Activated CD4-positive, CD25-positive, alpha-beta regulatory T cell (primary cell): ENCODE data around the gene HDAC9.

Source experiments
- DNase-seq, 4 experiments: peaks; one replicate each; lab custom pipeline; 2025; lab: John Stamatoyannopoulos, UW

Gene HDAC9

DNA sequence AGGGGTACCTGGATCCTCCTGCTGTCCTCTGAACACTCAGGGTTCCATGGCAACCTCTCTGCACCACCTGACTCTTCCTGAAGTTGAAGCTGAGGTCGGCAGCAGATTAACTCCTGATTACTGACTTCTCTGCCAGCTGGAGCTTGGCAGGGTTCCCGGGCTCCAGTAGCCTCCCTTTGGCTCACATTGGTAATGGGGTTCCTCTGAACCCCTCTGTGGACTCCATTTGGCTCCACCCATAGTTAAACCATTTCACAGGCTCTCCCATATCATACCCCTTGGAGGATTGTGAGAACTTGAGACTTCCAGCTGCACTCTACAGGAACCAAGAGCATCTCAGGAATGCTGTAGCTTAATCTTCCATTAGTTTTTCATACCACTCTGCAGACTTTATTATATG, 292.5 kb downstream of the HDAC9 start:
- no peak for DNase-seq

DNA sequence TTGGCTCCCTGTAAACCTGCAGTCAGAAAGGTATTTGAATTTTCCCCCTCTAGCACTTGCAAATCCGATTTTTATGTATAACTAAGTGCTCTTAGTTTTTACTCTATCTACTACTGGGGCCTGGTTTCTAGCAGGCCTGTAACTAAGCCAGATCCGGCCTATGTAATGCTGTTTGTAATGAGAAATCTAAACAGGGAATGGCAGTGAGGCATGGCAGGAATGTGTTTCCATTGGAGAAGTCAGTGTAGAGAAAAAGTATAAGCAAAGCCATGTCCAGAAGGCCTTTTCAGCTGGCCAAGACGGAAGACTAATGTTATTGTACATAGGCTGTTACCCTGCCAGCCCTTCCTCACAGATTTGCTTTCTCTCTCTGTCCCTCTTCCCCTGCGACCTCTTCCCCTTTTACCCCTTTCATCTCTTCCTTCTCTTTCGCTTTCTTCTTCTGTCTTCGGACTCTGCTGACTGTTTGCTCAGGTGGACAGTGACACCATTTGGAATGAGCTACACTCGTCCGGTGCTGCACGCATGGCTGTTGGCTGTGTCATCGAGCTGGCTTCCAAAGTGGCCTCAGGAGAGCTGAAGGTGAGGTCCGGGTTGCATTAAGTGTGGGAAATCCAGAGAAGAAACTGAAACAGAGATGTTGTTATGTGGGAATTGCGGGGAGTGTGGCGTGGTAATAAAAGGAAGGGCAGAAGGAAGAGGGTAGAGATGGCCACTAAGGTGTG, 297.5 kb downstream of the HDAC9 start:
- no peak for DNase-seq

DNA sequence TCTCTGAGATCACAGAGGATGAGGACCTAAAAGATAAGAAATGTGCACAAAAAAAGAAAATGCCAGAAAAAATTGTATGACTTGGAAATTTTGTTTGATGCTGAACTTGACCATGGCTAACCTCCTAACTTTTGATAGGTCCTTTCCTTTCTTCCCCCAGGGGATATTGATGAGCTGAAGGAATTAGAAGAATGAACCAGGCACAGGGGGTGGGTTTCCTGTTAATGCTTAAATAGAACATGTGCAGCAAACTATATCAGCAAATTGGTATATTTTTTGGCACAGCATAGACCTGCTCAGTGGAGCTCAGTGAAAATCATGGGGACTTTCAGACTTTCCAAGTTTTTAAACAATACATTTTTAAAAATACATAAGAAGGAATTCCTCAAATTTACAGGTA, 300.7 kb downstream of the HDAC9 start:
- no peak for DNase-seq

DNA sequence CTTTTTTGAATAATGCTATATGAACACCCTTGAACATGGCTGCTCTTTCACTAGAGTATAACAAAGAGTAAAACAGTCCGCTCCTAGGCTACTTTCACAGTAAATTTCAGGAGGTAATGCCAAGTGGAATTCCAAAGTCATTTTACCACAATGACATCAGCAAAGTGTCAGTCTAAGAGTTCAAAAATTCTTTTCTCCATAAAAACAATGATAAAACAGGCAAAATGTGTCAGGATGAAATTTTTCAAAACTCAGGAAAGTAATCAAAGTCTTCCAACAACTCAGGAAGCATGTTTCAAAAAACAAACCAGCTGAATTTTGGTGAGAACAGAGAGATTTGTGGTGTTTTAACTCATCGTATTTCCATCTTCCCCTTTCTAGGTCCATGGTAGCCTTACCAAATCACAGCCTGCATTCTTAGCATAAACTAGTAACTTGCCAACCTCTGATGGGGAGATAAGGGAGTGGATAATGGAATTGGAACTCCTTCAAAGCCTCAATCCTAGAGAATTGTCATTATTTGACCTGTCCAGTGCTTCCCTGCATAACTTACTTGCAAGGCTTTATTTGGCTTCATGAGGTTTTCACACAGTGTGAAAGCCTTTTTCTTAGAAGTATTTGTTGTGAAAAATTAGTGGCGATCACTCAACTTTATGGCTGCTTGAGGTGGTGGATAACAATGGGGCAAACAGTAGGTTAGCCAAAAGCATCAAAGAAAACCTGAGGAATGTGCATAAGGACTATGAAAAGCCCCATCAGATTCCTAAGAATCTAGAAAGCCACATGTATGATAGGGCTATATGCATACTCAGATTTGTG, 302.7 kb downstream of the HDAC9 start:
- no peak for DNase-seq

DNA sequence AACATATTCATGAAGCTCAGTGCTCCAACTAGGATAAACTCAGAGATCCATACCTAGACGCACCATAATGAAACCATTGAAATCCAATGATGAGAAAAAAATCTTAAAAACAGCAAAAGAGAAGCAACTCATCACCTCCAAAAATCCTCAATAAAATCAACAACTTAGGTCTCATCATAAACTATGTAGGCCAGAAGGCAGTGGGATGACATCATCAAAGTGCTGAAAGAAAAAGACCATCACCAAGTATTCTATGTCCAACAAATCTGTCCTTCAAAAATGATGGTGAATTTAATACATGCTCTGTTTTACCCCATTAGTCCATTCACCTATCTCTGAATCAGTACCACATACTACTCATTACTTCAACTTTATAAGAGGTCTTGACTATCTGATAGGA, 304.4 kb downstream of the HDAC9 start:
- DNase-seq, result no peak

DNA sequence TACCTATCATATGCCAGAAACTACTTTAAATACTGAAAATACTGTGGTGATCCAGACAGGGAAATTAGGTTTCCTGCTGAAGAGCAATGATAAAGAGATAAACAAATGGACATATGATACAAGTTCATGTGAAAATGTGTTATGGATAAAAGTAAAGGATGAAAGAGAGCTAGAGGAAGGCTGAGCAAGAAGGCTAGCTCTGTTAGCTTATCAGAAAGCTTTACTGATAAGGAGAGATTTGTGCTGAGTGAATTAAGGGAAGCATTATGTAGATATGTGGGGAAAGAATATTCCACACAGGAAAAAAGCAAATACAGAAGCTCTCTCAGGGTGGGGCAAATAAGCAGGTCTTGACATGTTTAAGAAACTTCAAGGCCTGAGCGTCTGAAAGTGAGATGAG, 308.4 kb downstream of the HDAC9 start:
- no peak for DNase-seq

DNA sequence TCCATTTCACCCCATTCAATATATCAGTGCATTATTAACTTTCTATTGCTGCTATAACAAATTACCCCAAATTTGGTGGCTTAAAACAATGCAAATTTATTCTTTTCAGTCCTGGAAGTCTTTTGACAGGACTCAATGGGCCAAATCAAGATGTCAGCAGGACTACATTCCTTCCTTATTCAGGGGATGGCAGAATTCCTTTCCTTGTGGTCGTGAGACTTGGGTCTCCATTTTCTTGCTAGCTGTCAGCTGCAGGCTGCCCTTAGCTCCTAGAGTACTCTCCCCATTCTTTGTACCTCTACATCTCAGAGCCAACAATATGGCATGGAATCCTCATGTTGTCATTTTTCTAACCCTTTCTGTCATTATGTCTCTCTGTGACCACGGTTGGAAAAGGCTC, 310.6 kb downstream of the HDAC9 start:
- DNase-seq, result no peak

DNA sequence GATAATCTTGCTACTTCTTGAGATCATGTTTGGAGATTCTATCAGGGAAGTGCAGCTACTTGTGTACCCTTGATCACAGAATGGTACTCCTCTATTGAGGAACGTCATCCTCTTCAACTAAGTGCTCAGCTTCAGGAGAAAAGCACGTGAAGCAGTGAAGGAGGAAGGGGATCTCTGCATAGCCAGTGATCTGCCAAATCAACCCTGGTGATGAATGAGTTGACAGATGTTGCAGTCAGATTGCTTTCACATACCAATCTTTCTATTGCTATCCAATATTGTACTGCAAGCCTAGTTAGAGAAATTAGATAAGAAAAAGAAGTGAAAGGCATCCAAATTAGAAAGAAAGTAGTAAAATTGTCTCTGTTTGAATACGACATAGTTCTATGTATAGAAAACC, 312.5 kb downstream of the HDAC9 start:
- no peak for DNase-seq

DNA sequence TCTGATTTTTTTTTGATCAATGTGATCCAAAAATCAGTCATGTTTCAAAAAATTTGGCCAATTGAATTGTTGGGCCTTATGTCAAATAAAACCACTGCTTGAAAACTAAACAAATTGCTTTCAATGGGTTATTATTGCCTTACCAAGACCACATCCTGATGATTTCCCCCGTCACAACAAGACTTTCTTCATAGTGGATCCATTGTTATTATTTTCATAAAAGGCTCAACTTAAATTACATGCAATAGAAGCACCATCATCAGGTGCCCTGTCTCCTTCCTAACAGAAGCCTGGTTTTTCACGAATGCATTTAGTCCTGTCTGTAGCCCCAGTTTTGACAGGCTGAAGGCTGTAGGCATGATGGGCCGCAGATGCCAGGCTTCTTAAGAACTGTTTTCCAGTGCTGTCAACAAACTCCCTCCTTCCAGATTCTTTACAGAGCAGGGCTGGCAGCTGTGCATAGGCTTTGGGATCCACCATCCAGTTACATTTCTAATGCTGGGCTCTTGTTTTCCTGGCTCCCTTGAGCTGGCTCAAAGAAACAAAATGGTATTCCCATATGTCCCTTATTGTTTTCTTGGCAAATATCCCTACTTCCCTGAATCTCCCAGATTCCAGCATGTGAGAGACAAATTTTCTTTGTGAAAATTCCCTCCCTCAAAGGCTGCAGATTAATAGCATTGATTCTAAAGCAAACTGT, 319.9 kb downstream of the HDAC9 start:
- no peak for DNase-seq

DNA sequence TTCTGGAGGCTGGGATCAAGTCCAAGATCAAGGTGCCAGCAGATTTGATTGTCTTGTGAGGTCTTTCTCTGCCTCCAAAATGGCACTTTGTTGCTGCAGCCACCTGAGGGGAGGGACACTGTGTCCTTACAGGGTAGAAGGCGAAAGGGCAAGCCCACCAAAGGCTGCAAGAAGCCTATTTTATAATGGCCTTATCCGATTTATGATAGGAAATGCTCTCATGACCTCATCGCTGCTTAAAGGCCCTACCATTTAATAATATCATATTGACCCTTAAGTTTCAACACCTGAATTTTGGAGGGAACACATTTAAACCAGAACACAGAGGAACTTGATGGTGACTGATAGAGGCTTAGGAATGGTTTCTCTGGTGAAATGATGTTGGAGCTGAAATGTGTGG, 325.4 kb downstream of the HDAC9 start:
- DNase-seq, result no peak

DNA sequence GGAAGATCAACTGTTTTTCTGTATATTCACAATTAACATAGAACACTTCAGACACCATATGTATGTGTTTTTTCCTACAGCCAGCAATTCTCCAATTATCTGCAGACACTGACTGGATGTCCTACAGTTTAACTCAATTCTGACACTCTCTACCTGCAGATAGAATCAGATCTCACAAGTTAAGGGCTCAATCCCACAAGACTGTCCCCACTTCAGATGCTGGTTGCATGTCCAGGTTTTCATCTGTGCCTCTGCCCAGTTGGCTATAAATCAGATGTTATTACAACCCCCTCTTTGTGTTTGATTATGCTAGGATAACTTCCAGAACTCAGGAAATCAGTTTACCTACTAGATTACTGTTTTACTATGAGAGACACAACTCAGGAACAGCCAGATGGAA, 326.0 kb downstream of the HDAC9 start:
- DNase-seq, result no peak

DNA sequence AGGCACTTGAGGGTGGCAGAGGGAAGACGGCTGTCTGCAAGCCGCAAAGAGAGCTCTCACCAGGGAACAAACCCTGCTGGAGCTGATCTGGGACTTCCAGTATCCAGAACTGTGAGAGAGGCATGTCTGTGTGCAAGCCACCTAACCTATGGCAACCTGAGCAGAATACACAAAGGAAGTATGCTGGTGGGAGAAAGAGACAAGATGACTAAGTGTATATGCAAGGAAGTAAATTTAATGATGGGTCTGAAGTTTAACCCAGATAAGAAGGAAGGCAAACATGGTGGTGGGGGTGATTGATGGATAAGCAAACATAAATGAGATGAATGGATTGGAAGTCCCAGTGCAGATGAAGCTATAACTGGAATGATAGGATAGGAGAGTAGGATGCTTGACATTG, 328.6 kb downstream of the HDAC9 start:
- DNase-seq, result no peak

DNA sequence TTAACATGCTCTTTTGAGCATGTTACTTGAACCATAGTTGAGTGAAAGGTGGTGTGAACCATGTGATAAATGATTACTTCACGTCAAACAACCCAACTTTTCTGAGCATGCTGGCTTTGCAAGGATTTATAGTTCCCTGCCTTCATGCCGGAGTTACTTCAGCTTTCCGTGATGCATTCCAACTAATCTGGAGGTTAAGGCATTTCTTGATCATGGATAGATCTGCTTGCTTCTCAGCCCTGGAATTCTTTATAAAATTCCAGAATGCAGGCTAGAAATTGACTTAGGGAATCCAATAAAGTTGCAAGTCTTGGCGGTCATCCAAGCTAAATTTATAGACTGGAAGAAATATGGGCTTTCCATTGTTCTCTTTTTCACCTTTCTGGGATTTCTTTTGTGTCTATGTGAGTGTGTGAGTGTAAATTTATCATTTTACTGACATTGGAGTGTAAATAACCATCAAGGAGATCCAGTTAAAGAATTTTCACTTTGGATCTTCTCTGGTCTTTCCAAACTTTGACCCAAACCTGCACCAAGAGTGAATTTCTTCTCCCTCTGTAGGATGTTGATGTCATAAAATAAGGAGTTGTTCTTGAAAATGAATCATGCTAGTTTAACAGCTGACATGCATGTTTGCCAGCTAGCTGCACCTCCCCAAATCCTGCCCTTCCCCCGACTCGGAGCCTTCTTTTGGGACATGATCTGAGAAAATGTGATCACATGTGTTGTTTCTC, 332.9 kb downstream of the HDAC9 start:
- DNase-seq, result no peak

DNA sequence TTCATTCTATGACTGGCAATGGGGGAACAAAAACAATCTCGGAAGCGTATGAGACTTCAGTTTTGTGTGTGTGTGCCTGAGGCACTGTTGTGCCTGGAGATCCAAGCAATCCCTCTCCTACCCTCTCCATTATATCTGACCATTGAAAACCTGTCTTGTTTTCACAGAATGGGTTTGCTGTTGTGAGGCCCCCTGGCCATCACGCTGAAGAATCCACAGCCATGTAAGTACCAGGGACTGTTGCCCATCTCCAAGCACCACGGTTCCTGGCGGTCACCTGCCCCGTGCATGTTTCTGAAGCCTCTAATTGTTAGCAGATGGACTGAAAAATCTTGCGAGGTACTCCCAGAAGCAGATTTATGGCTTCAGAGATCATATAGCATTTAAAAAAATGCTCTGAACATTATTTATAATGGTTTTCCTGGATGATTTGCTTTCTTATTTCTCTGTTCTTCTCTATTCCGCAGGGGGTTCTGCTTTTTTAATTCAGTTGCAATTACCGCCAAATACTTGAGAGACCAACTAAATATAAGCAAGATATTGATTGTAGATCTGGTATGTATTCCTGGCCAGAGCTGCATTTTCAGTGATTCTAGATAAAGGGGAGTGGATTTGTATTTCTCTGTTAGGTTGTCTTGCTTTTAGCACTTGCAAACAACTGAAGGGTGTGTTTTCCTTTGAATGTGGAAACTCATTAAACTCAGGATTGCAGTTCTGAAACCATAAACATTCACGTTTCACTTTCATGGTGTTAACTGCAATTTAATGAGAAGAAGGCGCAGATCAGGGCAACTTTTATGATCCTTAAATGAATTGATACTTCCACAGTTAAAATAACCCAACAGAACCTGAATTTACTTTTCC, 333.7 kb downstream of the HDAC9 start:
- DNase-seq, result no peak

DNA sequence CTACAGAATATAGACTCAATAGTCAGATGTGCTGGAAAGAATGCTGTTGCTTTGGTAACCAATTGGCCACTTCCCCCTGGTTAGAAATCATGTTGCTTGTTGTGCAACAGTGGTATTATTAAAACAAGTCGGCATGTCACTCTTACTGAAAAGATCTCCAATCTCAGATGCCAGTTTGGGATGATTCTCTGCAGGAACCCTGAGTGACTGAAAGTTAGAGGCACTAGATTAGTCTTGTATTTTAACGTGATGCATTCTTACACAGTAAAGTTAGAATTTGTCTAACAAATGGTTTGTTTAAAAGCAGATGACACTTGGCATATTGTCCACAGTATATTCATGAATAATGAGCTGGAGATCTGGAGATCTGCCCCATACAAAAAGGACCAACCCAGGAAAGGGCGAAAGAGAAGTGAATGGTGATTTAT, 334.3 kb downstream of the HDAC9 start:
- no peak for DNase-seq

DNA sequence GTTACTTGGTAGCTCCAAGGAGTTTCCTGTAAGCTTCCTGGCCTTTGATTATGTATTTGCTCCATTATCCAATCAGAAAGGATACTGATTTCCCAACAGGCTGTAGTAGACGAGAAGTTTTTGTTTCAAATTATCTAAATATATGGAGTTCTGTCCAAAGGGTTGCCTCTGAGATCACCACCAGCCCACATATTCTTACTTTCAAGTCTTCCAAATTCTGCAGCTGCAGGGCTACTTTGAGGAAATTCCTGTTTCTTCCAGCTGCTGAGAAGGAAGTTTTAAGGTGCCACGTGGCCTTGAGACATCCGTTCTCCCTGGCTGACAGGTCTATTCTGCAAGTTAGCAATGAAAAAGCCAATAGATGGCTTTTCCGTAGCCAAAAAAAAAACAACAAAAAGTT, 335.9 kb downstream of the HDAC9 start:
- DNase-seq, result no peak

DNA sequence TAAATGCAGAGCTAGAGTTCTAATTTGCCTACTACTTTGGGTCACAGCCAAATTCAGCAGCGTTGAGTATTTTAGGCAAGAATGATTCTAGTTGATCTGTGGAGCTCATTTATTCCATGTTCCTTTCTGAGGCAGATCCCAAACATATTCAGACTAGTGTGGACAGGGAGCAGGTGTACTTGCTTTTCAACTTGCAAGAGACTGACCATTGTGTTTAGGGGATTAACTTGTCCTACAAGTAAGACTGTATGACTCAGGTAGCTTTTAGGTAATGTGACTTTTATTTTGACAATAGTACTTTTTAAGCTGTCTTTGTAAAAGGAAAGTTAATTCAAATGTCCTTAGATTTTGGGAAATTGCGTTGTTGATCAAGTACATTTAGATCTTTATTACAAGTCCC, 336.4 kb downstream of the HDAC9 start:
- no peak for DNase-seq

DNA sequence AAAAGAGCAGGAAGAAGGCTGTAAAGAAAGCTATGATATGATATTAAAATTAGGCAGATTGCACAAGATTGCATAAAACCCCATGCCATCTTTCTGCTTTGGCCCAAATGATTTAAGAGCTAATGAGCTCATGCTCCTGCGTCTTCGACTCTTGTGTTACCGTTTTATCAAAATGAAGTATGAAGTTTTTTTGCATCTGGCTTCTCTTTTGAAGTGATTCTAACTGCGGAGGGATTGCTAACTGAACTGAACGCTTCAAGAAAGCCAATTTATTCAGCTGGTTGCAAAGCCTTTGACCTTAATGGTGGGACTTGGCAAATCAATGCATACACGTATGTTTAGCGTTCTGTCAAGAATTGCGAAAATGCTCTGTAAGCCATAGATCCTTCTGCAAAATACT, 339.0 kb downstream of the HDAC9 start:
- no peak for DNase-seq

DNA sequence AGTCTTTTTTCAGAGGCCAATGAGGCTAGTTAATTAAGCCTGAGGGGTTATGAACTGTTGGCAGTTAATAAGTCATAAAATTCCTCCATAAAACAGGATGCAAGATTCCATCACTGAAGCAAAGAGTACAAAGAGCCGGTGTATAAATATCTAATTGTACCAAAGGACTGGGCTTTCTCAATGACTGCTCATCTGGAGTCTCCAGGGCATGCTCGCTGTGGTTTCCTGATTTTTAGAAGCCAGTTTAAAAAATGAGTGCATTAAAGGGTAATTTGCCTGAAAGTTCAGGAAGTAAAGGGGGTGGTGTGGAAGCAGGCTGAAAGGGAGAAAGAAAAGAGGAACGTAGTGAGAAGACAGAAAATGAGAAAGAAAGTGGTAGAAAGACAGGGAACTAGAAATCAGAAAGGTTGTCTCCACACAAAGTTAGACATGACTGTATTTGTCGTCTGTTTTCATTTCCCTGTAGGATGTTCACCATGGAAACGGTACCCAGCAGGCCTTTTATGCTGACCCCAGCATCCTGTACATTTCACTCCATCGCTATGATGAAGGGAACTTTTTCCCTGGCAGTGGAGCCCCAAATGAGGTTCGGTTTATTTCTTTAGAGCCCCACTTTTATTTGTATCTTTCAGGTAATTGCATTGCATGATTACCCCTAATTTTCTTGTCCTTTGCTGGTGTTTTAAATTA, 339.6 kb downstream of the HDAC9 start:
- DNase-seq, result no peak

DNA sequence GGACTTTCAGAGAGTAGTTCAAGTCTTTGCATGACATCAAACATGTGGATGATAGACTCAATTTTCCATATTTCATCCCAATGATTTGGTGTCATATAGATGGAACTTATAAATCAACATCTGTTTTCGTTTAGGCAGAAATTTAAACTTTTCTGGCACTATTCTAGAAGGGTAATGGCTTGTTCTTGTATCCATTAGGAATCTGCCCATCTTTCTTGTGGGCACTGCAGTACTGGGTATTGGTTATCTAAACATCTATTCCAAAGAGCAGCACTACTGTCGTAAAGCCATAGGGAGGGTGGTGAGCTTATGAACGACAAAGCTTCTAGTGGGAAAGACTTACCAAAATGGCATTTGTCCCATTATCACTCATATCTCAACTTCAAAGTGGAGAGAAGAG, 348.4 kb downstream of the HDAC9 start:
- no peak for DNase-seq

DNA sequence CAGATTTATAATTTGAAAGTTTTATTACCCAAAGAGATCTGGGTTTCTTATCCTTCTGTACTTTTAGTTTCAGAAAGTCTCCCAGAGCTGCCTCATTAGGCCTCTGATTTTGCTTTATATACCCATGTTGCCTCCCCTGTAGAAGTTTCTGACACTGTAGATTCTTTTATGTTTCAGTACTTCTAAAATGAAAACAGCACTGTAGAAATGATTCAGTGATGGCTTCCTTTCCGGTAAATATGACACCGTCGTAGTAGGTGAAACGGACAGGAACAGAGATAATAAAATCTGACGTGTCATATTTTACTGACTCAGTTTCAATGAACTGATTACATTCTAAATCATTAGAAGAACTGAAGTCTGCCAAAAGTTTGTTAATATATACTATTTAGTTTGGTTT, 349.2 kb downstream of the HDAC9 start:
- no peak for DNase-seq
